HPDE6-E6E7 (cell line): ENCODE measurements around the gene TRRAP.

Experiments used
- DNase-seq: peaks from one replicate; pipeline ENCODE4 v3.0.0; 2011; ENCODE audit warnings: missing footprints; ENCODE audit errors: extremely low spot score

Gene TRRAP

GRCh38 chr7:98900815-98901214 lies 22.5 kb downstream of the TRRAP start:
- no peak for DNase-seq

GRCh38 chr7:98902523-98902922 lies 24.2 kb downstream of the TRRAP start:
- no peak for DNase-seq

- DNase-seq, result no peak
Observed at GRCh38 chr7:98903246-98903645, 24.9 kb downstream of the TRRAP start.

- DNase-seq, result no peak
Observed at GRCh38 chr7:98907570-98907969, 29.2 kb downstream of the TRRAP start.

- DNase-seq, result no peak
Observed at GRCh38 chr7:98908585-98908984, 30.3 kb downstream of the TRRAP start.

- no peak for DNase-seq
Observed at GRCh38 chr7:98909487-98909886, 31.2 kb downstream of the TRRAP start.

GRCh38 chr7:98910427-98910826 lies 32.1 kb downstream of the TRRAP start:
- DNase-seq, result no peak

DNA sequence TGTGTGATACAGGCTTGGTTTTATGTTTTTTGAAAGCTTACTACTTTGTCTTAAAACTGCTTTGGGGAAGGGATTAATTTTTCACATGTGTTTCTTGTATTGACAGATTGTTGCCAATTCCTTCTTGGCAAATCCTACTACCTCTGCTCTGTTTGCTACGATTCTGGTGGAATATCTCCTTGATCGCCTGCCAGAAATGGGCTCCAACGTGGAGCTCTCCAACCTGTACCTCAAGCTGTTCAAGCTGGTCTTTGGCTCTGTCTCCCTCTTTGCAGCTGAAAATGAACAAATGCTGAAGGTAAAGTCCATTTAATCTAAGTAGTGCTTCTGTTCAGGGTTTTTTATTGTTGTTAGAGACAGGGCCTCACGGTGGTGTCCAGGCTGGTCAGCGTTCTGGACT lies 33.6 kb downstream of the TRRAP start:
- no peak for DNase-seq

DNA sequence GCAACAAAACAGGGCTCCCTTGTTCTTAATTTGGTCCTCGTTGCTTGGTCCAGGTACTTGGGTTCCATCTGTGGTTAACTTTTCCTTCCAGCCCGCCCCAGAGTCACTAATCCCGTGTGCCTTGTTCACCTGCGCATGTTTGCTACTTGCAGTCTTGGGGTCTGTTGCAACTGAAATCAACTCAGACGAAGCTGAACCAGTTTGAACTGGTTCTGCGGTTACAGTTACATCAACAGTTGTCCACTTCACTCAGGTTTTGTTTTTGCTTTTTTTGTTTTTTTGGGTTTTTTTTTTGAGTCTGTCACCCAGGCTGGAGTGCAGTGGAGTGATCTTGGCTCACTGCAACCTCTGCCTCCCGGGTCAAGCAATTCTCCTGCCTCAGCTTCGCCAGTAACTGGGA lies 34.7 kb downstream of the TRRAP start:
- no peak for DNase-seq

DNA sequence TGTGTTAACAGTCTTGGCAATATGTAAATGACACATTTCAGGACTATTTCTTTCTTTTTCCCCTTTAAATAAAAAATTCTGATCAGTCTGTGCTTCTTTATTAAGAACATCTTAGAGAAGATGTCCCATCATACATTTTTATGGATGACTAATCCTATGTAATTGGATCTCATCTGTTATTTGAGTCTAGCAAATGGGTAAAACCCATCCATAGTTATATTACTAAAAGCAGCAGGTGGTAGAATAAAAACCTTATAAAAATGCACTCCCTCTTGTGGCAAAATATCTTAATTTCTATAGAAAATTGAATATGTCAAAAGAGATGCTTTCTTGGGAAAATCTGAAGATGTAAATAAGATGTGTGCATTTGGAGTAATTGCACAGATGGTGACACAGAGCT lies 35.3 kb downstream of the TRRAP start:
- DNase-seq, result no peak

DNA sequence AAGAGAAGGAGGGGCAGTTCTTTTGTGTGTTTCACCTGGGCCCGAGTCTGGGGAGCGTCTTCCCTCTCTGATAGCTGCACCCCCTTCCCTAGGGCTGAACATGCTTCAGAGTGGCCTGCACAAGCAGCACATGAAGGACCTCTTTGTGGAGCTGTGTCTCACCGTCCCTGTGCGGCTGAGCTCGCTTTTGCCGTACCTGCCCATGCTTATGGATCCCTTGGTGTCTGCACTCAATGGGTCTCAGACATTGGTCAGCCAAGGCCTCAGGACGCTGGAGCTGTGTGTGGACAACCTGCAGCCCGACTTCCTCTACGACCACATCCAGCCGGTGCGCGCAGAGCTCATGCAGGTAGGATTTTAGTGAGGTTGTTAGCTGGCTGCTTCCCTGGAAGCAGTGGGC lies 39.0 kb downstream of the TRRAP start:
- DNase-seq, result no peak

DNA sequence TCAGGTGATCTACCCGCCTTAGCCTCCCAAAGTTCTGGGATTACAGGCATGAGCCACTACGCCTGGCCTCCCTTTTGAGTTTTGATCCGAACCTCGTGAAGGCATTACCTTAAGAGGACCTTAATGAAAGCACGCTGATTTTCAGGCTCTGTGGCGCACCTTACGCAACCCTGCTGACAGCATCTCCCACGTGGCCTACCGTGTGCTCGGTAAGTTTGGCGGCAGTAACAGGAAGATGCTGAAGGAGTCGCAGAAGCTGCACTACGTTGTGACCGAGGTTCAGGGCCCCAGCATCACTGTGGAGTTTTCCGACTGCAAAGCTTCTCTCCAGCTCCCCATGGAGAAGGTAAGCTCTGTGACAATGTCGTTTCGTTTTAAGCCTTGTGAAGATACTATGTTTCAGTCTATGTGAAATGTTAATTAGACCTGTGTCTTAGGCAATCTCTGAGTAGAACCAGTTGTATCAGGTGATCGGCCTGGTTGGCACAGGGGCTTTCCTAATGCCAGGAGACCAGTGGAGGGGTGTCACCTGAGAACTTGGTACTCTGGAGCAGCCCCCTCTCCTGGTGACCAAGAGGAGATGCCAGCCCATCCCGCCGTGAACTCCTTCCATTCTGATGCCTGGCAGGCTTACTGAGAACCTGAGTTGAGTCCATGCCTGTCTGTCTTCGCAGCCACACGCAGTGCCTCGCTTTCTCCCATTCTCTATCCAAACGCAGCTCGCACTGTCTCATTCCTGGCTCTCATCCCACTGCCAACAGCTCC lies 43.5 kb downstream of the TRRAP start:
- no peak for DNase-seq

DNA sequence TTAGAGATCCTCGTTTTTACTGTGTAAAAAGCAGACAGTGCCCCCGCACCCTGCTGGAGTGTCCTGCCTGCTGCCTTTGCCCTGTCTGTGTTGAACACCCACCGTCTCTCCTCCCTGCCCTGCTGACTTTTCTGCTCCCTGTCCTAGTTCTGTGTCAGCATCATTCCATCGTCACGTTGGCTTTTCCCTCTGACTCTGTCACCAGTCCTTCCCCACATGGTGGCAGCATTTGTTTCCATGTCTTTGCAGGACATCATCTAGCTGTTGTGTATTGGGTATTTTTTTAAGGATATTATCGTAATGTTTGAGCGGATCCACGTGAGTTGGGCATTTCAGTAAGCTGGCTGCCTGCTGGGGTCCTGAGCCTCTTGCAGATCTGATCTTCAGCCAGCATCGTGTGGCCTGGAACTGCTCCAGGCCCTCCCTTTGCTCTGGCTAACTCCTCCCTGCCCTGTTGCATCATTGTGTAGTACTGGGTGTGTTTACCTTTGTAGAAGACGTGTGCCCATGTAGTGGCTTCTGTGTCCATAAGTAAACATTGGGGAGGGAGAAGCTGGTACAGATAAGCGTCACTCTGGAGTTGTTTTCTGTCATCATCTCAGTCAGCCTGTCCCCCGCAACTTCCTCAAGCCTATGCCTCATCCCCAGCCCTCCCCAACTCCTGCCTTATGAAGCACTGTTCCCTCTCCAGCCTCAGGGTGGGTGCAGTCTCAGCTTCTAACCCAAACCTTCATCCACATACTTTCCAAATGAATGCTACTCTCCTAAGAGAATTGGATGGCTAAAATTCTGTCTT lies 44.3 kb downstream of the TRRAP start:
- no peak for DNase-seq

DNA sequence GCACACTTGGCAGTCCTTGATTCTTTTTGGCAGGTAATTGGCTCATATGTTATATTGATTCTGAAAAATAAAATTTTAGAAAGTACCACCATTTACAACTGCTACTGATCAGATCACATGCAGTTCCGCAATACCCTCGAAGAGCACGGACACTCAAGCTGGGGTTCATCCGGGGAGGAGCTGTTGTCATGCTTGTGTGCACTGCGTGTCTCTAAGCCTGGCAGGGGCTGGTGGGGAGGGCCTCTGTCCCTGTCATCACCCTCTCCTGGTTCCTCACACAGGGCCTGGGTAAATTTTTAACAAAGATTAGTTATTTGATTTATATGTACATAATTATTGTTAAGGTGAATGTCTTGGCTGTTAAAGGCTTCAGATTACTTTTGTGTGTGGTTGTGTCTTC lies 45.2 kb downstream of the TRRAP start:
- no peak for DNase-seq

GRCh38 chr7:98927125-98927524 lies 48.8 kb downstream of the TRRAP start:
- DNase-seq, result no peak

DNA sequence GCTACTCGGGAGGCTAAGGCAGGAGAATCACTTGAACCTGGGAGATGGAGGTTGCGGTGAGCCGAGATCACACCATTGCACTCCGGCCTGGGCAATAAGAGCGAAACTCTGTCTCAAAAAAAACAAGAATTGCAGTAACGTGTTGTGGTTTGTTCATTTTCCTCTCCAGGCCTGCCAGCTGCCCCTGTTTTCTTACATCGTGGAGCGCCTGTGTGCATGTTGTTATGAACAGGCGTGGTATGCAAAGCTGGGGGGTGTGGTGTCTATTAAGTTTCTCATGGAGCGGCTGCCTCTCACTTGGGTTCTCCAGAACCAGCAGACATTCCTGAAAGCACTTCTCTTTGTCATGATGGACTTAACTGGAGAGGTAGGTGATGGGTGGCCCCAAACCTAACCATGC lies 52.1 kb downstream of the TRRAP start:
- no peak for DNase-seq

DNA sequence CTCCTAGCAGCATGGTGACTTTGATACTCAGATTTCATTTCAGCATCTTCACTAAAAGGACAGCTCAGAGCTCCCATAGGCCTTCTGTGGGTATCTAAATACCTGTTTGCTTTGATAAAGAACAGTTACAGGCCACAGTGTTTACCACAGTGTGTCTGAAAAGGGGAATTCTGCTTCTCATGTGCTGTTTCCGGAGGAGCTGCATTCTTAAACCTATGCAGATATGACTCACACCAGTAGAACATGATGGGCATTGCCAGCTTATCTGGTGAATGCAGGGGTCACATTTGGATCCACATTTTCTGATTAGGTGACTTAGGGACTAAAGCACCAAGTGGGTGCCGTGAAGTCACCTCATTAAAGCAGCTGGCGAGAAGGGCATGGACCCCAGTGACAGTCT lies 52.6 kb downstream of the TRRAP start:
- DNase-seq, result no peak

DNA sequence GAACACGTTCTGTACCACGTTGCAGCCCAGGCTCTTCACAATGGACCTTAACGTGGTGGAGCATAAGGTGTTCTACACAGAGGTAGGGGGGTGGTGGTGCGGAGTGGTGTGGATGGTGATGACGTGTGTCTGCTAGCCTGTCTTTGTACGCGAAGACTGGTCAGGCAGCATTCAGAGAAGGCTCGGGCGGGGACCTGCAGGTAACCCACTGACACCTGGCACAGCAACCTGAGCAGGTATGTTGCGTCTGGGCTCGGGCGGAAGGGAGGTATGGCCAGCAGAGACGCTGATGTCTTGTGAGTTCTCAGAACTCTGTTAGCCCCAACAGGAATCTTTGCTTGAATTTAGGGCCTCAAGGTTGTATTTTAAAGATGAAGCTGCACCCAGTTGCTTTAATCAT lies 55.0 kb downstream of the TRRAP start:
- no peak for DNase-seq

- no peak for DNase-seq
Observed at GRCh38 chr7:98934267-98934666, 55.9 kb downstream of the TRRAP start.

GRCh38 chr7:98935811-98936210 lies 57.5 kb downstream of the TRRAP start:
- DNase-seq, result no peak

- no peak for DNase-seq
Observed at GRCh38 chr7:98943336-98943735, 65.0 kb downstream of the TRRAP start.

GRCh38 chr7:98944386-98944785 lies 66.1 kb downstream of the TRRAP start:
- DNase-seq, result no peak

DNA sequence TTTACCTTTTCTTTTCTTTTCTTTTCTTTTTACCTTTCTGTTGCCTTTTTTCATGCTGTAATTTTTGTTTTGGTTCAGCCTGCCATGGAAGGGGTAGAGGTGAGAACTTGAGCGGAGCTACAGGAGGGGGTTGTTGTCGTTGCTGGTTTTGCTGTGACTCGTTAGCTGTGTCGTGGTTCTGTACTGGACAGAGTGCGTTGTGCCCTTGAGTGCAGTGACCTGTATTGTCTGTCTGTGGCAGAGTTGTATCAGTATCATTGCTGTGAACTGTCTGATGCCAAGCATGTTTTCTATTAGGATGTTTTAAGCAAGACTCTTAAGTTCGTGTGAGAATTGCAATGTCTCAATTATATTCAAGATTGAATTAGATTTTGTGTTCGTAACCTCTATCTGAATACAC lies 67.5 kb downstream of the TRRAP start:
- DNase-seq, result no peak
